ENCODE data around the gene RXFP4. TPM values are rescaled to one million over a fixed set of nuclear protein-coding genes. Genes with fewer than 3 reads are reported as not detected.

Gene RXFP4
- polyA plus RNA-seq, 3 donors = 0.08 TPM; not detected in 2

- Histone ChIP-seq H3K4me3 (replicated peaks in 1 of 3; ENCODE audit: low read depth in 2 of 3, low read length in 3 of 3) (no peak overlapping the region), H3K9me3 (replicated peaks in 1 of 2; ENCODE audit: control insufficient read depth in 1 of 2, insufficient read depth in 1 of 2, low read length in 2 of 2) (no peaks in the 10 kb centered on the region), H3K27me3 (ENCODE audit: control insufficient read depth in 2 of 2, insufficient read depth in 2 of 2, low read length in 2 of 2) (no peaks in the 10 kb centered on the region), H2AFZ (ENCODE audit: insufficient read depth, low read depth, low read length, poor library complexity, severe bottlenecking) (no peak overlapping the region), H3K79me2 (ENCODE audit: insufficient read depth, low read length) (peaks cover 69% of the 10 kb centered on the region), H3K4me1 (ENCODE audit: control insufficient read depth in 1 of 2, insufficient read depth in 2 of 2, low read length in 2 of 2) (peaks cover 41 to 64% of the 10 kb centered on the region in 2 donors), H4K20me1 (ENCODE audit: insufficient read depth, low read length) (peaks cover 71% of the 10 kb centered on the region), H3K36me3 (replicated peaks in 1 of 2; ENCODE audit: control insufficient read depth in 1 of 2, insufficient read depth in 2 of 2, low read length in 2 of 2) (peaks cover 90 to 92% of the 10 kb centered on the region in 2 donors), H3K27ac (ENCODE audit: low read depth in 1 of 2, low read length in 2 of 2) (peak overlapping the region in 1 of 2 donors; percentile 74), H3K9ac (ENCODE audit: insufficient read depth, low read length, poor library complexity, severe bottlenecking) (no peak overlapping the region), H3K4me2 (replicated peaks; ENCODE audit: extremely low read depth, low read length, poor library complexity, severe bottlenecking) (no peak overlapping the region)
- Mint-ChIP-seq H3K36me3 (peaks cover 81 to 95% of the 10 kb centered on the region in 2 donors), H3K9me3 (peaks cover 0 to 7% (median 0%) of the 10 kb centered on the region in 7 donors), H3K4me3 (no peak overlapping the region), H3K4me1 (peaks cover 36% of the 10 kb centered on the region), H3K27me3 (ENCODE audit: low read depth in 3 of 3) (peaks cover 0 to 3% (median 0%) of the 10 kb centered on the region in 3 donors), H3K27ac (peak overlapping the region in 1 of 7 donors; percentile 53)
- intact Hi-C loops (cut with micrococcal nuclease) = no loop called here
- no peak for DNase-seq
- TF ChIP-seq CTCF (IDR thresholded peaks at IDR 0.05) = no peak
- WGBS (ENCODE audit: insufficient coverage) = 97% methylated on average over 24 of the region's 27 CpGs
These were observed 9.4 kb downstream of the RXFP4 start for GRCh38 chr1:155950829-155951228.

- WGBS (ENCODE audit: insufficient coverage) = 87% methylated on average over 3 of the region's 6 CpGs
- Histone ChIP-seq H3K79me2 (ENCODE audit: insufficient read depth, low read length) (peaks cover 77% of the 10 kb centered on the region), H3K4me1 (ENCODE audit: control insufficient read depth in 1 of 2, insufficient read depth in 2 of 2, low read length in 2 of 2) (peaks cover 30 to 53% of the 10 kb centered on the region in 2 donors), H3K4me2 (replicated peaks; ENCODE audit: extremely low read depth, low read length, poor library complexity, severe bottlenecking) (no peak overlapping the region), H3K4me3 (replicated peaks in 1 of 3; ENCODE audit: low read depth in 2 of 3, low read length in 3 of 3) (no peak overlapping the region), H4K20me1 (ENCODE audit: insufficient read depth, low read length) (peaks cover 82% of the 10 kb centered on the region), H3K9ac (ENCODE audit: insufficient read depth, low read length, poor library complexity, severe bottlenecking) (no peak overlapping the region), H3K27ac (ENCODE audit: low read depth in 1 of 2, low read length in 2 of 2) (peak overlapping the region; percentile 36 to 74), H3K27me3 (ENCODE audit: control insufficient read depth in 2 of 2, insufficient read depth in 2 of 2, low read length in 2 of 2) (no peaks in the 10 kb centered on the region), H2AFZ (ENCODE audit: insufficient read depth, low read depth, low read length, poor library complexity, severe bottlenecking) (no peak overlapping the region), H3K9me3 (replicated peaks in 1 of 2; ENCODE audit: control insufficient read depth in 1 of 2, insufficient read depth in 1 of 2, low read length in 2 of 2) (no peaks in the 10 kb centered on the region), H3K36me3 (replicated peaks in 1 of 2; ENCODE audit: control insufficient read depth in 1 of 2, insufficient read depth in 2 of 2, low read length in 2 of 2) (peaks cover 96 to 98% of the 10 kb centered on the region in 2 donors)
- H3K4me3 Mint-ChIP-seq = no peak overlapping the region
- H3K27ac Mint-ChIP-seq = peak overlapping the region in 6 of 7 donors; percentile 7 to 81 (median 70)
- intact Hi-C loops (cut with micrococcal nuclease) = no loop called here
- H3K36me3 Mint-ChIP-seq = peaks cover 79 to 95% of the 10 kb centered on the region in 2 donors
- peaks cover 0 to 7% (median 0%) of the 10 kb centered on the region in 7 donors for H3K9me3 Mint-ChIP-seq
- DNase-seq = no peak
- peaks cover 25% of the 10 kb centered on the region for H3K4me1 Mint-ChIP-seq
- peaks cover 0 to 1% (median 0%) of the 10 kb centered on the region in 3 donors for H3K27me3 Mint-ChIP-seq (ENCODE audit: low read depth in 3 of 3)
- no peak for TF ChIP-seq CTCF (IDR thresholded peaks at IDR 0.05)
These were observed 10.5 kb downstream of the RXFP4 start for GRCh38 chr1:155951753-155952504.

All from CD14-positive monocyte (primary cell).